K562 (cell line): ENCODE data around the gene DARS1. TPM values are rescaled to one million over a fixed set of nuclear protein-coding genes. Genes with fewer than 3 reads are reported as not detected.

Source experiments
- ATAC-seq: fragments of 200-7000 bp; cut with Tn5 transposase; 3 replicates; pipeline ENCODE4 v1.9.1; 2020; ENCODE audit warnings: moderate library complexity
- BruUV-seq: library from RNA; stranded (reverse); fragments of 400-500 nt; replicated peaks from 2 replicates; lab custom pipeline; 2021; lab: Mats Ljungman, UMichigan
- CTCF ChIA-PET: fragments of 300-600 bp; formaldehyde crosslinking; extraction: SDS; loops from one replicate; lab custom pipeline; 2021; ENCODE audit warnings: low intra/inter-chr PET ratio; lab: Yijun Ruan, JAX
- POLR2A ChIA-PET: fragments of 300-600, 350-650 bp; sonication (Branson Sonifier 250); formaldehyde crosslinking; extraction: SDS; loops from one replicate; lab custom pipeline; 2021; ENCODE audit warnings: antibody characterized with exemption, inconsistent platforms; lab: Yijun Ruan, JAX
- DNase-seq, 4 experiments: peaks; one replicate each; pipeline versions ENCODE4 v3.0.0 to v3.0.0-alpha.2; 2011 to 2018; ENCODE audit warnings: low spot score in 3 of 4, mixed read lengths in 3 of 4; ENCODE audit errors: extremely low read depth in 1 of 4
- FAIRE-seq: peaks from 2 replicates; lab custom pipeline; 2011; peaks lifted over from hg19 to GRCh38; lab: Jason Lieb, UNC
- H2AFZ ChIP-seq: 2 replicates; pipeline ENCODE4 v1.6.0; 2011; ENCODE audit warnings: low read depth, low read length, control low read depth, inconsistent platforms
- H3K27ac ChIP-seq: fragments of 200-600 bp; 3 replicates; pipeline ENCODE4 v1.8.0; 2011; ENCODE audit warnings: low read depth, mild to moderate bottlenecking, control low read depth, inconsistent platforms, low read length, moderate library complexity, mixed read lengths; ENCODE audit errors: extremely low read depth
- H3K27me3 ChIP-seq, 2 experiments: fragments of 300-600 bp in 1 of 2; 2 replicates in 1 of 2; 3 replicates in 1 of 2; pipeline versions ENCODE4 v1.6.0 to v1.8.0; 2011; ENCODE audit warnings: inconsistent platforms in 2 of 2, low read length in 2 of 2, mild to moderate bottlenecking in 1 of 2, mixed read lengths in 1 of 2, moderate library complexity in 1 of 2; ENCODE audit not compliant: control insufficient read depth in 2 of 2, insufficient read depth in 2 of 2
- H3K36me3 ChIP-seq: fragments of 300-600 bp; 3 replicates; pipeline ENCODE4 v1.8.0; 2011; ENCODE audit warnings: mild to moderate bottlenecking, low read length, inconsistent platforms; ENCODE audit not compliant: control insufficient read depth, insufficient read depth
- H3K4me1 ChIP-seq, 2 experiments: fragments of 200-600 bp in 1 of 2; replicated peaks in 1 of 2; 2 replicates in 1 of 2; 3 replicates in 1 of 2; pipeline versions ENCODE4 v1.5.1 to v1.8.0; 2011; ENCODE audit warnings: inconsistent platforms in 2 of 2, low read length in 2 of 2, mild to moderate bottlenecking in 1 of 2, mixed read lengths in 1 of 2, moderate library complexity in 1 of 2; ENCODE audit not compliant: control insufficient read depth in 2 of 2, insufficient read depth in 2 of 2
- H3K4me2 ChIP-seq: 2 replicates; pipeline ENCODE4 v1.6.1; 2011; ENCODE audit warnings: low read length, control low read depth, inconsistent platforms, mixed read lengths; ENCODE audit not compliant: insufficient read depth
- H3K4me3 ChIP-seq: fragments of 200-600 bp; sonication (generic), shearing (Covaris generic); 2 replicates; pipeline ENCODE4 v1.5.1; 2016; ENCODE audit warnings: control low read depth, inconsistent platforms
- H3K79me2 ChIP-seq: fragments of 200-600 bp; 3 replicates; pipeline ENCODE4 v1.8.0; 2011; ENCODE audit warnings: low read length, inconsistent platforms; ENCODE audit not compliant: control insufficient read depth, insufficient read depth
- H3K9ac ChIP-seq, 2 experiments: 2 replicates each; pipeline versions ENCODE4 v1.6.0 to v1.6.1; 2011; ENCODE audit warnings: low read depth in 2 of 2, low read length in 2 of 2, control low read depth in 1 of 2, inconsistent platforms in 1 of 2, mild to moderate bottlenecking in 1 of 2, mixed read lengths in 1 of 2; ENCODE audit not compliant: insufficient read depth in 1 of 2
- H3K9me1 ChIP-seq: one replicate; pipeline ENCODE4 v1.6.0; 2011; ENCODE audit warnings: inconsistent platforms, mild to moderate bottlenecking, low read length, moderate library complexity; ENCODE audit not compliant: control insufficient read depth, insufficient read depth
- H3K9me3 ChIP-seq: replicated peaks from 2 replicates; pipeline ENCODE4 v1.5.1; 2011; ENCODE audit warnings: low read depth, low read length, inconsistent platforms; ENCODE audit not compliant: control insufficient read depth, insufficient read depth
- H4K20me1 ChIP-seq: replicated peaks from 2 replicates; pipeline ENCODE4 v1.6.1; 2011; ENCODE audit warnings: low read length, inconsistent platforms, mixed read lengths; ENCODE audit not compliant: control insufficient read depth, insufficient read depth
- CREBBP ChIP-seq: IDR thresholded peaks from one replicate; pipeline ENCODE4 v1.6.1; 2012; ENCODE audit warnings: low read depth, mild to moderate bottlenecking, control low read depth, inconsistent platforms, low read length
- ETS1 ChIP-seq: conservative IDR thresholded peaks from 2 replicates; pipeline ENCODE4 v1.6.1; 2011; ENCODE audit warnings: low read depth, mild to moderate bottlenecking, low read length; ENCODE audit not compliant: control insufficient read depth
- ETS2 ChIP-seq: IDR thresholded peaks from 2 replicates; pipeline ENCODE4 v1.6.1; 2016; ENCODE audit warnings: borderline replicate concordance, missing genetic modification characterization, mild to moderate bottlenecking, moderate library complexity, missing compliant biosample characterization; ENCODE audit not compliant: poor library complexity, severe bottlenecking
- HDGF ChIP-seq: fragments of 450-650 bp; IDR thresholded peaks from 2 replicates; pipeline ENCODE4 v1.6.1; 2016
- KLF1 ChIP-seq: fragments of 450-650 bp; IDR thresholded peaks from 2 replicates; pipeline ENCODE4 v1.6.1; 2016; ENCODE audit warnings: missing genetic modification characterization, missing compliant biosample characterization
- MYNN ChIP-seq, 2 experiments: sonication (generic); formaldehyde crosslinking in 1 of 2; IDR thresholded peaks; 2 replicates each; pipeline versions ENCODE4 v1.5.0 to v1.6.1; 2016 to 2020; ENCODE audit warnings: antibody characterized with exemption in 1 of 2, missing genetic modification reagents in 1 of 2
- RB1 ChIP-seq: fragments of 450-650 bp; IDR thresholded peaks from 2 replicates; pipeline ENCODE4 v1.6.1; 2017; ENCODE audit warnings: low read depth, mild to moderate bottlenecking
- RNF219 ChIP-seq: fragments of 250-450 bp; sonication (Bioruptor Pico); IDR thresholded peaks from 2 replicates; pipeline ENCODE4 v1.5.0; 2022; ENCODE audit warnings: mild to moderate bottlenecking
- SIN3A ChIP-seq, 2 experiments: fragments of 150-350 bp in 1 of 2; IDR thresholded peaks; 2 replicates each; pipeline ENCODE4 v1.6.1; 2011 to 2016; ENCODE audit warnings: borderline replicate concordance in 2 of 2, low read depth in 2 of 2, low read length in 2 of 2, mild to moderate bottlenecking in 2 of 2, moderate library complexity in 2 of 2; ENCODE audit not compliant: control insufficient read depth in 1 of 2
- TEAD4 ChIP-seq, 2 experiments: sonication (generic) in 1 of 2; formaldehyde crosslinking in 1 of 2; IDR thresholded peaks; 2 replicates each; pipeline versions ENCODE4 v1.6.1 to v1.8.0; 2012 to 2022; ENCODE audit warnings: borderline replicate concordance in 1 of 2, inconsistent platforms in 1 of 2, low read length in 1 of 2, mild to moderate bottlenecking in 1 of 2, missing genetic modification reagents in 1 of 2
- ZFP91 ChIP-seq: sonication (generic); formaldehyde crosslinking; IDR thresholded peaks from 2 replicates; pipeline ENCODE4 v1.8.0; 2022; ENCODE audit warnings: mild to moderate bottlenecking, missing genetic modification reagents
- ZNF124 ChIP-seq: sonication (generic); formaldehyde crosslinking; IDR thresholded peaks from 2 replicates; pipeline ENCODE4 v1.8.1; 2022; ENCODE audit warnings: missing genetic modification reagents
- ZNF408 ChIP-seq: fragments of 250-450 bp; sonication (Bioruptor Pico); IDR thresholded peaks from 2 replicates; pipeline ENCODE4 v1.4.0; 2020; ENCODE audit warnings: low read depth, mild to moderate bottlenecking, moderate library complexity
- ZNF444 ChIP-seq: fragments of 250-450 bp; sonication (Bioruptor Pico); IDR thresholded peaks from 2 replicates; pipeline ENCODE4 v1.4.0; 2020; ENCODE audit warnings: mild to moderate bottlenecking, moderate library complexity
- ZNF561 ChIP-seq: fragments of 450-650 bp; formaldehyde crosslinking; conservative IDR thresholded peaks from 2 replicates; pipeline ENCODE4 v1.4.0; 2020; ENCODE audit warnings: mild to moderate bottlenecking, moderate library complexity
- ZNF717 ChIP-seq: fragments of 250-450 bp; sonication (Bioruptor Pico); IDR thresholded peaks from 2 replicates; pipeline ENCODE4 v1.5.0; 2021
- WGBS: fragments of 100-300 bp; shearing (Covaris generic); methylation state at CpG from one replicate; pipeline ENCODE4 v1.1.6; 2016; ENCODE audit warnings: low coverage, mixed read lengths; ENCODE audit not compliant: insufficient coverage; ENCODE audit errors: missing lambda C conversion rate; 5-methylcytosine and 5-hydroxymethylcytosine counted together
- in situ Hi-C: fragments of 300-500 bp; cut with MboI; formaldehyde crosslinking; loops from 4 replicates; pipeline ENCODE4 v1.15.0; 2018; ENCODE audit warnings: inconsistent platforms, mixed read lengths
- intact Hi-C: fragments of 100-400 bp; cut with micrococcal nuclease; formaldehyde crosslinking; loops from 2 replicates; pipeline ENCODE4 v1.14.2; 2022
- polyA plus RNA-seq, 8 experiments: library from polyadenylated mRNA; depleted of rRNA in 4 of 8; stranded (reverse) in 5 of 8; unstranded in 3 of 8; fragments of >200 nt; fragmentation: Nextera tagmentation in 2 of 8; fragmentation: Illumina TruSeq in 1 of 8; extraction: Ambion mirVana in 2 of 8; extraction: Trizol in 1 of 8; gene quantifications; 2 replicates each; pipeline versions ENCODE4 v1.2.1 to v1.2.3, GENCODE V29; 2011 to 2014; ENCODE audit warnings: inconsistent platforms in 1 of 8, missing spikeins in 1 of 8
- total RNA-seq, 7 experiments: library from RNA; depleted of rRNA in 6 of 7; stranded (reverse); fragments of >200 nt in 6 of 7; fragmentation: Illumina TruSeq in 2 of 7; extraction: Trizol in 2 of 7; gene quantifications; 2 replicates each; pipeline versions ENCODE4 v1.2.1 to v1.2.3, GENCODE V29; 2011 to 2021; ENCODE audit warnings: low replicate concordance in 1 of 7

The DARS1 gene
- total and polyA plus RNA-seq, 9 of the 15 experiments (the other 6 are each of a cell fraction or from before 2014, with no cell fraction given), result 91.5 to 239 (median 98.0) TPM

GRCh38 chr2:136016427-136016826 is 31.0 kb upstream of the DARS1 start (continued):
- TF ChIP-seq MYNN (IDR thresholded peaks at IDR 0.05) (no peak), MYNN (CRISPR knock-in tag; IDR thresholded peaks at IDR 0.05) (no peak), HDGF (no peak), RB1 (no peak)

- Histone ChIP-seq H3K4me1 (no peaks in the 10 kb centered on the region), H4K20me1 (no peaks in the 10 kb centered on the region), H3K9ac (no peak overlapping the region), H3K27me3 (peaks cover 12 to 15% of the 10 kb centered on the region in 2 experiments), H3K9me1 (no peaks in the 10 kb centered on the region), H2AFZ (no peak overlapping the region), H3K9me3 (no peaks in the 10 kb centered on the region), H3K36me3 (no peaks in the 10 kb centered on the region), H3K27ac (no peak overlapping the region), H3K79me2 (no peaks in the 10 kb centered on the region), H3K4me2 (no peak overlapping the region), H3K4me3 (no peak overlapping the region)
- CTCF ChIA-PET, result no interaction called here
- POLR2A ChIA-PET, result interaction anchor here (1.3 kb wide), 1 partner anchor 18 kb away, joined by 3 read pairs; no protein-coding TSS in a partner anchor
- no TSS peak for BruUV-seq
- TF ChIP-seq TEAD4 (IDR thresholded peaks at IDR 0.05; ENCODE audit: low read length), result no peak
- no peak for TF ChIP-seq TEAD4 (CRISPR knock-in tag; IDR thresholded peaks at IDR 0.05; ENCODE audit: borderline replicate concordance)
- TF ChIP-seq ZFP91 (CRISPR knock-in tag), result no peak
- no peak for TF ChIP-seq ZNF408
- no peak for TF ChIP-seq ZNF717
- no peak for TF ChIP-seq CREBBP
- TF ChIP-seq RNF219 (CRISPR knock-in tag), result no peak
- TF ChIP-seq KLF1 (tag), result no peak
- no peak for TF ChIP-seq ZNF124 (CRISPR knock-in tag)
- no peak for TF ChIP-seq SIN3A (IDR thresholded peaks at IDR 0.05; ENCODE audit: borderline replicate concordance in 2 of 2, control insufficient read depth in 1 of 2, low read depth in 2 of 2, low read length in 2 of 2)
- TF ChIP-seq ZNF561 (CRISPR knock-in tag), result no peak
- TF ChIP-seq ETS1, result no peak
- no peak for TF ChIP-seq ETS2
- no peak for TF ChIP-seq ZNF444 (CRISPR knock-in tag)
- DNase-seq, result no peak
- ATAC-seq, result no peak
- 0% methylated on average over 1 of the region's 1 CpG for WGBS
- intact Hi-C loops, result no loop called here
- no peak for FAIRE-seq
- in situ Hi-C loops, result no loop called here
These were observed 30.3 kb upstream of the DARS1 start for GRCh38 chr2:136015699-136016098.
